HuH-7.5 (cell line): ENCODE results near the gene TEX11.
"Not testable (repeated sequence)": the region's sequence is repeated elsewhere in the genome, so short reads cannot be mapped to it uniquely, and the experiment has no call there.

Source experiments
- DNase-seq: peaks from one replicate; pipeline ENCODE4 v3.0.0; 2011; ENCODE audit warnings: low spot score

The TEX11 gene

GRCh38 chrX:70755850-70756249 is 152.7 kb downstream of the TEX11 start:
- DNase-seq, result no peak

- DNase-seq, result no peak
Measured at GRCh38 chrX:70754169-70754848, 154.2 kb downstream of the TEX11 start.

GRCh38 chrX:70733774-70734173 is 174.7 kb downstream of the TEX11 start:
- not testable (repeated sequence) for DNase-seq

GRCh38 chrX:70727961-70728360 is 180.6 kb downstream of the TEX11 start:
- not testable (repeated sequence) for DNase-seq

DNA sequence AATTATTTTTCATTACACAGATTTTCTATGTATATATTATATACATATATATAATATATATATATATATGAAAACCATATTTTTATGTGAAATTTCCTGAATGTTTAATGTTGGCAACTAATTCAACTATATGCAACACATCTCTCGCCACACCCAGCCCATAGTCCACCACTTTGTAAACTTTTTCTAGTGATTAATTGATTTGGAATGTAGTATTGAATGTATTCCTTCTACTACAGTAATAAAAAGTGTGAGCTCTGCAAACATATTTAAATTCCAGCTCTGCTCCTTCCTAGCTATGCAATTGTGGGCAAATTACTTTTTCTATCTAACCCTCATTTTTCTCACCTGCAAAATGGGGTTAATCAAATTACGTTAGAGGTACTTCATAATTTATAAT is 187.8 kb downstream of the TEX11 start:
- no peak for DNase-seq

DNA sequence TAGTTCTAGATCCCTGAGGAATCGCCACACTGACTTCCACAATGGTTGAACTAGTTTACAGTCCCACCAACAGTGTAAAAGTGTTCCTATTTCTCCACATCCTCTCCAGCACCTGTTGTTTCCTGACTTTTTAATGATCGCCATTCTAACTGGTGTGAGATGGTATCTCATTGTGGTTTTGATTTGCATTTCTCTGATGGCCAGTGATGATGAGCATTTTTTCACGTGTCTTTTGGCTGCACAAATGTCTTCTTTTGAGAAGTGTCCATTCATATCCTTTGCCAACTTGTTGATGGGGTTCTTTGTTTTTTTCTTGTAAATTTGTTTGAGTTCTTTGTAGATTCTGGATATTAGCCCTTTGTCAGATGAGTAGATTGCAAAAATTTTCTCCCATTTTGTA is 197.2 kb downstream of the TEX11 start:
- DNase-seq, result not testable (repeated sequence)

GRCh38 chrX:70694339-70695122 is 214.0 kb downstream of the TEX11 start:
- no peak for DNase-seq

DNA sequence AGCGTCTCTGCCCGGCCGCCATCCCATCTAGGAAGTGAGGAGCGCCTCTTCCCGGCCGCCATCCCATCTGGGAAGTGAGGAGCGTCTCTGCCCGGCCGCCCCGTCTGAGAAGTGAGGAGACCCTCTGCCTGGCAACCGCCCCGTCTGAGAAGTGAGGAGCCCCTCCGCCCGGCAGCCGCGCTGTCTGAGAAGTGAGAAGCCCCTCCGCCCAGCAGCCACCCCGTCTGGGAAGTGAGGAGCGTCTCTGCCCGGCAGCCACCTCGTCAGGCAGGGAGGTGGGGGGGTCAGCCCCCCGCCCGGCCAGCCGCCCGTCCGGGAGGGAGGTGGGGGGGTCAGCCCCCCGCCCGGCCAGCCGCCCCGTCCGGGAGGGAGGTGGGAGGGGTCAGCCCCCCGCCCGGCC is 229.1 kb downstream of the TEX11 start:
- not testable (repeated sequence) for DNase-seq

DNA sequence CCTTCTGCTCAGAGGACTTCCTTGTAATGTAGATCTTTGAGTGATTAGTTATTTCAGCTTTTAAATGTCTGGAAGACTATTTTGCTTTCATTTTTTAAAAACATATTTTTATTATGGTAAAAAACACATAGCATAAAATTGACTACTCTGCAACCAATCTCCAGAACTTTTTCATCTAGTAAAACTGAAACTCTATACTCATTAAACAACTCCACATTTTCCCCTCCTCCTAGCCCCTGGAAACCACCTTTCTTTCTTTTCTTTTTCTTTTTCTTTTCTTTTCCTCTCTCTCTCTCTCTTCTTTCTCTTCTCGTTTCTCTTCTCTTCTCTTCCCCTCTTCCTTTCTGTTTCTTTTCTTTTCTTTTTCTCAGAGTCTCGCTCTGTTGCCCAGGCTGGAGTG is 233.2 kb downstream of the TEX11 start:
- no peak for DNase-seq

GRCh38 chrX:70672326-70672725 is 236.2 kb downstream of the TEX11 start:
- DNase-seq, result no peak

GRCh38 chrX:70669120-70669519 is 239.4 kb downstream of the TEX11 start:
- no peak for DNase-seq

GRCh38 chrX:70664726-70665125 is 243.8 kb downstream of the TEX11 start:
- DNase-seq, result no peak

DNA sequence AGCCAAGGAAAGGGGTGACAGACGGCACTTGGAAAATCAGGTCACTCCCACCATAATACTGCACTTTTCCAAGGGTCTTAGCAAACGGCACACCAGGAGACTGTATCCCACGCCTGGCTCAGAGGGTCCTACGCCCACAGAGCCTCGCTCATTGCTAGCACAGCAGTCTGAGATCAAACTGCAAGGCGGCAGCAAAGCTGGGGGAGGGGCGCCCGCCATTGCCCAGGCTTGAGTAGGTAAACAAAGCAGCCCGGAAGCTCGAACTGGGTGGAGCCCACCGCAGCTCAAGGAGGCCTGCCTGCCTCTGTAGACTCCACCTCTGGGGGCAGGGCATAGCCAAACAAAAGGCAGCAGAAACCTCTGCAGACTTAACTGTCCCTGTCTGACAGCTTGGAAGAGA is 247.4 kb downstream of the TEX11 start:
- not testable (repeated sequence) for DNase-seq

GRCh38 chrX:70657546-70657945 is 251.0 kb downstream of the TEX11 start:
- not testable (repeated sequence) for DNase-seq

GRCh38 chrX:70656304-70656703 is 252.2 kb downstream of the TEX11 start:
- DNase-seq, result no peak

- not testable (repeated sequence) for DNase-seq
Measured at GRCh38 chrX:70647910-70648309, 260.6 kb downstream of the TEX11 start.

GRCh38 chrX:70636218-70636617 is 272.3 kb downstream of the TEX11 start:
- no peak for DNase-seq

DNA sequence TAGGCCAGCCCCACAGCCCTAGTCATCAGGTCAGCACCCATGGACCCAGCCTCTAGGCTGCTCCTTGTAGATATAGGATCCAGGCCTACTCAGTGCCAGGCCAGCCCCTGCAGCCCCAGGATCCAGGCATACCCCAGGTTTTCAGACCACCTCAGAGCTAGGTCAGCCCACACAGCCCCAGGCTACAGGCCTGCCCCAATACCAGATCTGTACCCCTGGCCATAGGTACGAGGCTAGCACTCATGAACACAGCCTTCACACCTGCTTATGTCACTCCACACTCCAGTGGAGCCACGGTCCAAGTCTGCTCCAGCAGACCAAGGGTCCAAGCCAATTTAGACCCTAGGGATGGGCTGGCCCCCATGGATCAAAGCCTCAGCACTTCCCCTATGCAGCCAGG is 272.8 kb downstream of the TEX11 start:
- DNase-seq, result no peak

- DNase-seq, result no peak
Measured at GRCh38 chrX:70635227-70635626, 273.3 kb downstream of the TEX11 start.

DNA sequence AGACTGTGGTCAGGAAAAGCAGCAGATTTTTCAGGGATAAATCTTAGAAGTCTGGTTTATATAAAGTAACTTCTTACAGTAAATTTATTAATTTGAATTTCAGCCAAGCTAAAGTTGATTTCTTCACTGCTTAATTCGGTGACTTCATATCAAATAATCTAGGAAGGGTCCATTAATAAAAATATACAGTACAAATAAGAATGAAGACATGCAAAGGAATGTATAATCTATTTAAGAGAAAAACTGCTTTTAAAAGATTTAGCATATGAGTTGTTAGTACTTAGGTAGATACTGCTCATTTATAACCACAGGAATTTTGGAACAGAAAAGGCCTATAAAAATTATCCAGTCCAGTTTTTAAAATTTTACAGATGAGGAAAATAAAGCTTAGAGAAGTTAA is 286.8 kb downstream of the TEX11 start:
- DNase-seq, result no peak

DNA sequence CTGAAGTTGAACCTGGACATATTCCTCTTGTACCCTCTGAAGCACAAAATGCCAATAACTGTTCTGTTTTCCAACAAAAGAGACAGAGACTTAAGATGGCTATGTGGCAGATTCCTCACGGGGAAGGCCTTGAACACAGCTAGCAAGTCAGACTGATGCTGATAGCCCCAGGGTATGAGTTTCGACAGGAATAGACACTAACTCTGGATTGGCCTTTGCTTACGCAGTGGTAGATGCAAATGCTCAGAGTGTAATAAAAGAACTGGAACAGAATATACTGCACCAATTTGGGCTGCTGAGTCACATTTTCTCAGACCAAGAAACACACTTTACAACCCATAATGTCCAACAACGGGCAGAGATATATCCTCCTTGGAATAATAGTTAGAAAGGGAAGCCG is 290.0 kb downstream of the TEX11 start:
- DNase-seq, result no peak

GRCh38 chrX:70613295-70613694 is 295.2 kb downstream of the TEX11 start:
- no peak for DNase-seq

- no peak for DNase-seq
Measured at GRCh38 chrX:70605352-70605751, 303.2 kb downstream of the TEX11 start.

DNA sequence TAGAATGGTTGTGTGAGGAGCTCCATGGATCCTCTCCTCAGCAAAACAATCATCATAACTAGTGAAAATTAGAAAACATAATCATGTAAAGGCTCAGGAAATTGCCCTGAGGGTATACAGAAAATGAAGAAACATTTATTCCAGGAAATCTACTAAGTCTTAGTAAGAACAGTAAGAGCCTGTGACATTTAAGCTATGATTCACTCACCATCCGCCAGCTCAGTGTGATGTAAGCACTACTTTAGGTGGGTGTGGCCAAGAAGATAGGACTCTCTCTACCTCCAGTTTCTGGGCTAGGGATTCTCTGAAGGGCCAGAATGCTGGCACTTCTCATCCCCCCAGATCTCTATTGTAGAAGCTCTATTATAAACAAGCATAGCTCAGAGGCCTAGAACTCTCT is 316.4 kb downstream of the TEX11 start:
- DNase-seq, result no peak
